SW 1271 (cell line): Measurements from ENCODE around the gene CAMK2B.

Experiments
- DNase-seq, 2 experiments: peaks; one replicate each; lab custom pipeline; 2025; lab: John Stamatoyannopoulos, UW

The CAMK2B gene

DNA sequence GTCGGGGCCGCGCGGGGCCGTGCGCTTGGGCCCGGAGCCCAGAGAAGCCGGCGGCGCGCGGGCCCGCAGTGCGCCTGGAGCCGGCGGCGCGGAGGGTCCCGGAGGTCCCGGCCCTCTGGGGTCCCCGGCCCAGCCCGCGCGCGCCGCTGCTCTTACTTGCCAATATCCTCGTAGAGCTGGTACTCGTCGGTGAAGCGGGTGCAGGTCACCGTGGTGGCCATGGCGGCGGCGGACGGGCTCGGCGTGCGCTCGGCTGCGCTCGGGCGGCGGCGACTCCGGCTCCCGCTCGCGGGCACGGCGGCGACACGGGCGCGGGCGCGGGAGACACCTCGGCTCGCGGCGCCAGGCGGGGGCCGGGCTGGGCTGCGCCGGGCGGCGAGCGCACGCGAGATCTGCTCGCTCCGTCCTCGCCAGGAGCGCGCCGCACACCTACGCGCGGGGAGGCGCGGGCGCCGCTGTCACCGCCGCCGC lies at the start of gene CAMK2B:
TSS of gene CAMK2B (minus strand) at position 394 of the 471 bp plus-strand sequence. CDS start at position 221, 173 bp downstream.
- DNase-seq: no peak

DNA sequence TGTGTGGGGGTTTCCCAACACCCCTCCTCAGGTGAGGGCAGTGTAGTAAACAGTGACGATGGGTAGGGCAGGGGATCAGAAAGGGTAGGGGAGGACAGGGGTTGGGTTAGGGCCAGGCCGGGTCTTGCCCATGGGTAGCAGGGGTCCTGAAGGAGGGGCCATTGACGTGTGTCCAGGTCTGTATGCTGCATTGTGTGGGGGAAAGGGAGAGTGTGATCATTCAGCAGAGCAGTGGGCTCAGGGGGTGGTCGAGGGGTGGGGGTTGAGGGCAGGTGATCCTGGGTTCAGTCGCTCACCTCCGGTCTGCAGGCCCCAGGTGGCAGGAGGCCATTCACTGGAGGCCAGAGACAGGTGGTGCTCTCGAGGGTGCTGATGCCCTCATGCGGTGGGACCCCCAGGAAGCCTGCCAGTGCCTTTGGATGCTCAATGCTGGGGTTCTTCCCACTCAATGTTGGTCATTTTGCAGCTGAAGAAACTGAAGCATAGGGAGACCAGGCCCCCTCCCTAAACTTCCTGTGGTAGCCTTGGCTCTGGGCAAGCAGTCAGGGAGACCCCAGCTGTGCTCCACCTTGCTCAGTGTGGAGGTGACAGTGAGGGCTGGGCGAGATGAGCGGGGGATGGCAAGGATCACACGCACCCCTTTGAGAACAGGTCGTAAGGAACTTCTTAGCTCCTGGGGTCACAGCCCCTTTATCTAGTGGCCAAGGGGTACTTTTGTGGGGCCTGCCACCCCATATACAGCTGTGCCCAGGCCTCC lies 48.8 kb upstream of the CAMK2B start:
- DNase-seq: no peak

DNA sequence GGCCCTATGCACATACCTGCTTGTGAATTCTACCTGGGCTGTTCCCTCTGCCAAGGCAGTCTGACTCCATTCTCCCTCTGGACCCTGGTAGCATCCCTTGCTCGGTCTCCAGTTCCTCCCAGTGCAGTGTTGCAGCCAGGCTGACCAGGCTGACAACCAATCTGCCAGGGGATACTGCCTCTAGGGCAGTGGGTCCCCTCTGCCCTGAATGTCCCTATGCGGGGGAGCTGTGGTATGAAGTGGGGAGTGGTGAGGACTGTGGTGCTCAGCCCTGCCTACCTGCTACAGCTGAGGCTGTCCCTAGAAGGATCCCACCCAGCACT lies 48.0 kb upstream of the CAMK2B start:
- no peak for DNase-seq

DNA sequence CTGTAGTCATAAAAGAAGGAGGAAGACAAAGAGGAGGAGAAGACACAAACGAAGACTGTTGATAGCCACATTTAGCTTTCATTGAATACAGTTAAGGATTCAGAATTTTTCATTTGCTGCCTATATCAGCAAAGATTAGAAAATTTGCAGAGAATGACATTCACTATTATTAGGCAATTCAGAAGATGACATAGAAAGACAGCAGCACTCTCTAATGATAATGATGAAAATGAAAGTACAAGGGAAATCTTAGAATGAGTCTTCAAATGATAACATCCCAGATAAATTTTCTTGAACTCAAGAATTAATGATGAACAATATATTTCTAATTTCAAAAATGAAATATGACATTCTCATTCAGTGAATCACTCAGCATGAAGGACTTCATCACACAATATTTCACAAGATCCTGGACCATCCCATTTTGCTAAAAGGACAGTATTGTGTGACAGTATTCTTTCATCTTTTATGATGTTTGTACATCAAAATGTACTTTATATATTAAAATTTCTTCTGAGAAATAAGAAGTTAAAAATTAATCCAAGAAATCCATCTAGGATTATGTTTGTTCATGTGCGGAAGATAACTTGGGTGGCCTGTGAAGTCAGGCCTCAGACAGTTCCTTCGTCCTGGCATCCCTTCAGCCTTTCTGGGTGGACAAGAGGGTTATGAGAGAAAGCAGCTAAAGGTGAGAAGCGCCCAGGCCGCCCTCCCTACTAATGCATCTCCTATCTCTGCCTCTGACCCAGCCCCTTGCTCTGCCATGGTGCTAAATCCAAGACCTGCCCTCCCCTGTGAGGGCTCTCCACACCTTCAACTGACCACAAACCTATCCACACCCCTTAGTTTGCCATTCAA lies 47.4 kb upstream of the CAMK2B start:
- DNase-seq: no peak

DNA sequence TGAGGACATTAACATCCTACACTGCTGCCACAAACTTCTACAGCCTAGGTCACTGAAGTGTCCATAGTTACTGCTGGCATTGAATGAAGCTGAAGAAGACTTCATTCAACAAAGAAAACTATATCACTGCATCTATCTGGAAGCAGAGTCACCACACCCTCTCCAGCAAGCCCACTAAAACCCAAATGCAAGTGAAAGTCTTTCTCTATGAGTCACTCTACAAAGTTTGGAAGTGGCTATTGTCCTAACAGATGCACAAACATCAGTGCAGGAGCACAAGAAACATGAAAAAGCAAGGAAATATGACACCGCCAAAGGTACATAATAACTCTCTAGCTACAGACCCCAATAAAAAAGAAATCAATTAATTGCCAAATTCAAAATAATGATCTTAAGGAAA lies 43.5 kb upstream of the CAMK2B start:
- DNase-seq: no peak

DNA sequence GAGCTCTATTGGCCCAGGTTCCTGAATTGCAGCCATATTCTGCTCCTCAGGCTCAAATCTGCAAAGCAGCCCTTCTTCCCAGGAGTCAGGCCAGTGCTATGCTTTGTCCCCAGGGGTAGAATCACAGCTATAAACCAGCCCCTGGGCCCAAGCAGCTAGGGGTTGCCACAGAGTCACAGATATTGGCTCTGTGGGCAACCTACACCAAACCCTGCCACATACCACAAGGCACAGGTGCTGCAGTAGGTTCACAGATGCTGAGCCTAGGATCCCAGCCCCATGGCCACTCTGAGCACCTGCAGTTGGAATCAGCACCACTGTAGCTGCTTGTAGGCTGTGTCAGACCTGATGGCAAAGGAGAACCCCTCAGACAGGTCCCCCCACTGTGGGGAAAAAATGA lies 43.1 kb upstream of the CAMK2B start:
- DNase-seq: no peak

DNA sequence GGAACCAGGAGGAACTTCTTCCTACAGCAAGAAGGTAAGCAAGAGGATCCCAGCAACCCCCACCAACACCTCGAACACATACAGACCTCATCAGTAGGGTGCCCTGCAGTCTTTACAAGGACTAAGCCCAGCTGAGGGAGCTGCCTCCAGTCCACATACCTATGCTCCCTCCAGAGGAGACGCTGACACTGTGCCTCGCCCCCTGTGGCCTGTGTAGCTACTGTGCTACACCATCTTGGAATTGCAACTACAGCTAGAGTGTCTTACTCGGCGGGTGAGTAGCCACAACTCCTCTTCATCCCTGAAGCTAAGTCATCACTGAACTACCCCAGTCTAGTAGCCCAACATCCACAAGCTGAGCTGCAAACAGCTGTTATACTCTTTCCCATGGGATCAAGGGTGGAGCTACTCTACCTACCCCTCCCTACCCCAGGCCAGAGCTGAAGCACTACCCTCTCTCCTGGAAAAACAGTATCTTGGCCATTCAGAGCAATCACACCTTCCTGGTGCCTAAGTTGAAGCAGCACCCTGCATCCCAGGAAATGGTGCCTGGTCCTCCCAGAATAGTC lies 42.2 kb upstream of the CAMK2B start:
- no peak for DNase-seq

DNA sequence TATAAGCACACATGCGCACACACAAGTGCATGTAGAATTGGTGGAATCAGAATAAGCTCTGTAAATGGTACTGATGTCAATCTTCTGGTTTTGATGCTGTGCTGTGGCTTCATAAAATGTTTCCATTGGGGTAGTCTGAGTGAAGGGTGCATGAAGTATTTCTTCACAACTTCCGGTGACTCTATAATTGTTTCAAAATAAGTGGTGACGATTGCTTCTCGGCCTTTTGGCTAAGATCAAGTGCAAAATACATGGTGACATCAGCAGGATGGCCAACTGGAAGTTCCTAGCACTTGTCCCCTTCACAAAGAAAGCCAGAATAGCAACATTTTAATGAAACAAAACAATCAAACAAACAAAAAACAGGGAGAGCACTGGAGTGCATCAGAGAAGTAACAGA lies 41.6 kb upstream of the CAMK2B start:
- no peak for DNase-seq

DNA sequence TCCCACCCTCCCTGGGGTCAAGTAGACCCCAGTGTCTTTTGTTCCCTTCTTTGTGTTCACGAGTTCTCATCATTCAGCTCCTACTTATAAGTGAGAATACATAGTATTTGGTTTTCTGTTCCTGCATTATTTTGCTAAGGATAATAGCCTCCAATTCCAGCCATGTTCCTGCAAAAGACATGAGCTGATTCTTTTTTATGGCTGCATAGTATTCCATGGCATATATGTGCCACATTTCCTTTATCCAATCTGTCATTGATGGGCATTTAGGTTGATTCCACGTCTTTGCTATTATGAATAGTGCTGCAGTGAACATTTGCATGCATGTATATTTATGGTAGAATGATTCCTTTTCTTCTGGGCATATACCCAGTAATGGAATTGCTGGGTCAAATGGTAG lies 28.3 kb upstream of the CAMK2B start:
- DNase-seq: no peak

DNA sequence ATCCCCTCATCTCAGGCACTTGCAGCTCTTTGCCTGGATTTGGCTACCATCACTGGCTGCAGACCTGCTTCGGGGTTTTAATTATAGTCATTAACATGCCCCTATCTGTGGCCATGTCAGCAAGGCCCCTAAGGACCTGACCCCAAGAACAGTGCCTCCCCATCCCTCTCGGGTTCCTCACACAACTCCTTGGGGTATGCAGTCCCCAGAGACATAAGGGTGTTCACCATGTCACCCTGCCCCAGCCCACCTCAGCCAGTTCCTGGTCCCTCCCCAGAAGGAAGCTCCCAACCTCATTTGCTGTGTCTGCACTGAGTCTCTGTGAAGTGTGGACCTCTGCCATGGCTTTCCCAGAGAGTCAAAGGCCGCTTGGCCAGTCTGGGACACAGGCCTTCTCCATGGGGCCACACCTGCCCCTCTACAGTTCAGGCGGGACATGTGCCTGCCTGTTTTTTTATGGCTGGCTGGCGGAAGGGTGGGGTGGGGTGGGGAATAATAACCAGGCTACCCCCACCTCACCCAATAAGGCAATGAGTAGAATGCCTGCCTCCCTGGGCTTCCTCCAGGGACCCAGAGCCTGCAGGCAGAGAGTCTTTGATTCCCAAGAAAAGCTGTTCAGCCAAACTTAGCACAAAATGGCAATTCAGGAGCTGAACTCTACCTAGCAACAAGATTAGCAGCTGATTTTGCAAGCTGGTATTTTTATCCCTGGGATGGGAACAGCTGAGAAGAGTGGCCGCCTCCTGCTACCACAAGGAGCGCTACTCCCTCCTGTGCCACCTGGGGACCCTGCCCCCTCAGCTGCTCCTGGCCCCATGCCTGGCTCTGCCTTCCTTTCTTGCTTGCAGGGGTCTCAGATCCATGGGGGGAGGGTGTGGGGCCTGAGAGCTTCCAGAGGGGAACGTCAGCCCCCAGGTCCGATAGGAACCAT lies 23.7 kb upstream of the CAMK2B start:
- DNase-seq: no peak

DNA sequence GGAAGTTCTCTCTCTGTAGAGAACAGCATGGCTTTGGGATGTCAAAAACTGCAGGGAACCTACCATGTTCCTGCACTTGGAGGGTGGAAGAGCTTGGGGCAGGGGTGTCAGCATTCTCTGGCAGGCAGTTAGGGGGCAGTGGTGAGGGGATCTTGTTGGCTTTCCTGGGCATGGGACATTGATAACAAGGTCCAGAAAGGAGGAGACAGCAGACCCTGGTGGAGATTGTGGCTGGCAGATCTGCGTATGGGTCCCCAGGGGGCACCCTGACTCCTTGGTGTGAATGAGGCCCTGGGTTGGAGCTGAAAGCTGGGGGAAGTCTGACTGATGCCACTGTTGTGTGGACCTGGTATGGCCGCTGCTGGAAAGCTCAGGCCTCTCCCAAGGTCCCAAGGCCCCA lies 22.9 kb upstream of the CAMK2B start:
- DNase-seq: peak; percentile 30 to 36

DNA sequence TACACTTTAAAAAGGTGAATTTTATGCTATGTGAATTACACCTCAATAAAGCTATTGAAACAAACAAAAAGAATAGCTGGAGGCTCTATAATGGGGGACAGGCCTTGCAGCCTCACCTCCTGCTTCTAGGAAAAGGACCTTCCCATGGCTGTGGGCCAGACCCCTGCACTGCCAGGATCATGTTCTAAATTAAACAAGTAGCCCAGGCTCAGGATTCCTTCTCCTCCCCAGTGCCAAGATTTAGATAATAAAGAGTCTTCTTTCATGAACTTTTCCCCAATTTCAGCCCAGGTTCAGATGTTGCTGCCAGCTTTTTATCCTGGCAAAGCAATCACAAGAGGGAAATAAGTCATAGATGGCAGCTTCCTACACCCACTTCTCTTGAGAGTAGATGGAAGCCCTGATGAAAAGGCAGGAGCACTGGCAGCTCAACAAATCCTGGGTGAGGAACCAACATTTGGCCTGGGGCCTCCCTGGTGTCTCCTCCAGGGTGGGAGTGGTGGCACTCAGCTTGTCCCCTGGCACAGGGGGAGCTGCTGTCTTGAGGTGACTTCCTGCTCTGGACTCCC lies 22.2 kb upstream of the CAMK2B start:
- DNase-seq: no peak

DNA sequence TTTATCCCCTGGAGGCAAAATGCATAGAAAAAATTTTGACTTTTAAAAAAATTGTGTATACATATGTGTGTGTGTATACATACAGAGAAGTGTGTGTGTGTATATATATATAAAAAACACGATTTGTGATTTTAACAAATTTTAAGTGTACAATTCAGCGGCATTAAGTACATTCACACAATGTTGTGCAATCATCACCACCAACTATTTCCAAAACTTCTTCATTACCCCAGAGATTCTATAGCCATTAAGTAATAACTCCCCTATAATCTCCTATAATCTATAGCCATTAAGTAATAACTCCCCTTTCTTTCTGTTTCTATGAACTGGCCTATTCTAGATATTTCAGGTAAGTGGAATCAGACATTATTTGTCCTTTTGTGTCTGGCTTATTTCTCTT lies 20.7 kb upstream of the CAMK2B start:
- no peak for DNase-seq

DNA sequence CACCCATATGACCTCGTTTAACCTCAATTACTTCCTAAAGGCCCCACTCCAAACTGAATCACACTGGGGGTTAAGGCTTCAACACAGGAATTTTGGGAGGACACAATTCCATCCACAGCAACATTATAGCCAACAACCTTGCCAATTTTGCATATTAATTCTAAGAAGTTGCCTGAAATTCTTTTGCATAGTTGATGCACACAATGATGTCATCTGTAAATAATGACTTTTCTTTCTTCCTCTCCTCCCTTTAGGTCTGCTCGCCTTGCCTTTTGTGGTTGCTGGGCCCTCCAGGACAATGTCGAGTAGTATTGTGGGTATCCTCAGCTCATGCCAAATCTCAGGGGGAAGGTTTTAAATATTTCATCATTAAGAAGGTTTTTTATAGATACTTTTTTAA lies 16.0 kb upstream of the CAMK2B start:
- no peak for DNase-seq

DNA sequence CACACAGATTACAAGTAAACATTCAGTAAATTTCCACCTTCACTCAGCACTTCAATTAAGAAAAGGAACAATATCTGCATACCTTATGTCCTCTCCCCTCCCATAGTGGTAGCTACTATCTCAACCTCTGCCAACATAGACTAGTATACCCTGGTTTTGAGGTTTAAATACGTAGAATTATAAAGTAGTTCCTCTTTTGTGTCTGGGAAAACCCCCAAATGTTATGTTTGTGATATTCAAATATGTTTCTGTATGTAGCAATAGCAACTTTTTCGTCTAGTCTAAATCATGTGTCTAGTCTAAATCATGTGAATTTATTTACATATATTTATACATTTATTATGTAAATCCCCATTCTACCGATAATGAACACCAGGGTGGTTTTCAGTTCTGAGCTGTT lies 13.2 kb upstream of the CAMK2B start:
- DNase-seq: no peak

DNA sequence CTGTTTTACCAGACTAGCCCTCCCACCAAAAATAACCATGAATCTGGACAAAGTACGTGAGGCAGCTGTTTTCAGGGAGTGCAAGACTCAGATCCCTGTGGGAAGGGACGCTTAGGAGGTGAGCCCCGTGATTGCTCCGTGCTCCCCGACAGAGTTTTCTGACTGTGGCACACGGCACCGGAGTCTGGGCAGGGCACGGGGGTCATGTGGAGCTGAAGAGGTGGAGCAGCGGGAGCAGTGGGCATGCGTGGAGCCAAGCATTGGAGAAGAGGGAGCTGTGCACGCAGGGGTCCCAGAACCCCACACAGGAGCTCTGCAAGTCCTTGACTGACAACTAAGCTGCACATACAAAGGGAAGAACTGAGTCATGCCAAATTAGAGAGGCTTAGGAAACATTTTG lies 11.1 kb upstream of the CAMK2B start:
- no peak for DNase-seq

DNA sequence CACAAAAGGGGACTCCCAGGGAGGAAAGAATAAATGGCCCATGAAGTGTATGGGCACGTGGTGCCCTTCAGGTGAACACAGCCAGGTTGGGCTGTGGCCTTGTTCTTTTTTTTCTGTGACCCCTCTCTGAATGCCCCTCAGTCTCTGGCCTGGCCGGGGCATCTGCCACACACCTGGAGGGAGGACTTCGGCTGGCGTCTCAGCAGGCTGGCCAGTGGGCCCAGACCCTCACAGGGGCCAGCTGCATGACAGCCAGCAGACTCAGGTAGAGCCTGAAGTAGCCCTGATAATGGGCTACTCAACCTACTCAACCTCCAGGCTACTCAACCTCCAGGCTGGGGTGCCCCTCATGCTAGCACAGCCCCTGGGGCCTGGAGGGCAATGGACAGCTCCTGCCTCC lies 9.8 kb upstream of the CAMK2B start:
- no peak for DNase-seq

DNA sequence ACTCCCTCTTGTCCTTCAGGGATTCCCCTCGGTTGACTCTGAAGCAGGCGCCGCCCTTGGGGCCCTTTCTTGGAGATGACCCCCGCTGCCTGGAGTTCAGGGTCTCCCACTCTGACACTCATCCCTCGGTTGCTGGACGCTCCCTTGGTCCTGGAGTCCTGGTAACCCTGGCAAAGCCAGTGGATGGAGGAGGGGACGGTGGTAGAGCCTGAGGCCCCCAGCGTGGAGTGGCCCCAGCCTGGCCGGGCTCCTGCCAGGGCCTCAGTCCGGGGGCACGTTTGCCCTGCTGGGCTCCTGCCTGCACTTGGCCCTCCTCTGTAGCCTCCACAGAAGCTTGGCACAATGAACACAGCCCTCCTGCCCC lies 9.3 kb upstream of the CAMK2B start:
- no peak for DNase-seq

DNA sequence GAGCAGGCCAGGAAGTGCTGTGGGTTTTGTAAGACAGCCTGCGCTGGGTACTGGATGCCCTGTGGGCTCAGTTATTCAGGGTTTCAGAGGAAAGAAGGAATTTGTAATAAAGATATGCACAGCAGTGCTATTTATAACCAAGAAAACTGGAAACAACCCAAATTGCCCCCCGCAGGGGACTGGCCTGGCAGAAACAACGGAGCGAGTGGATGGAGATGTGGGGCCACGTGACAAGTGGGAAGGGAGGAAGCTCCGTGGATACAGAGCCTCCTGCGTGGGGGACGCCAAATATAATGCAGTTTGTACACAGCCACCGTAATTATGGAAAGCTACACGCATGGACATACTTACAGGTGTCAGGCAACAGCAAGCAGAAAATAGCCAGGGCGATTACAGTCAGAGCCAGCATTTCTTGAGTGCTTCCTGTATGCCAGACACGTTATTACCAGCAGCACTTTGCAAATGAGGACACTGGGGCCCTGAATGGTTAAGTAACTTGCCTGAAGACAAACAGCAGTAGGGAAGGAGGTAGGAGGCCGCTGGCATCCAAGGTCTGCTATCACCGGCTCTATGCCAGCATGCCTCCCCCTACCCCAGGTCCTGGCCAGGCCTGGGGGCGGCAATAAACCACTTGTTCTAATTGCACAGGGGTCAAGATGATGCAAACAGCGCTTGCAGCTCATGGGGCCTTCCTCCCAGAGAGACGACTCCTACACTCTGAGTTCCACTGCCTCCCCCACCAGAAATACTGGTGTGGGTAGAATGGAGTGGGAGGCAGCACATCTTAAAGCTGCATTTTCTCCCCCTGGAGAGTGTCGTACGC lies 8.7 kb upstream of the CAMK2B start:
- no peak for DNase-seq

DNA sequence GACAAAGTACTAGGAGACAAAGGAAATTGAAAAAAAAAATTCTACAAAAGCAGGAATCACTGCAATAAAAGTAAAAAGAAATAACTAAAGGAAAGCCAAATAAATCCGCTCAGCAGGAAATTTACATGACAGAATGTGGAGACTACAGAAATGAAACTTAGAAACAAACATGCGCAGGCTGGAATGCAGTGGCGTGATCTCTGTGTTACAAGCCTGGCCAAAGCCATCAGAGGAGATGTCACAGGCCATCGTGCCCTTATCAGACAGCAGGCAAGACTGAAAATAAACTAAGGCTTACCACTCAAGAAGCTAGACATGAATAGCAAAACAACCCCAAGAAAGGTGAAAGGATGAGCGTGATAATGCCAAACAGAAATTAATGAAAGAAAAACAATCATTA lies 6.3 kb upstream of the CAMK2B start:
- no peak for DNase-seq

DNA sequence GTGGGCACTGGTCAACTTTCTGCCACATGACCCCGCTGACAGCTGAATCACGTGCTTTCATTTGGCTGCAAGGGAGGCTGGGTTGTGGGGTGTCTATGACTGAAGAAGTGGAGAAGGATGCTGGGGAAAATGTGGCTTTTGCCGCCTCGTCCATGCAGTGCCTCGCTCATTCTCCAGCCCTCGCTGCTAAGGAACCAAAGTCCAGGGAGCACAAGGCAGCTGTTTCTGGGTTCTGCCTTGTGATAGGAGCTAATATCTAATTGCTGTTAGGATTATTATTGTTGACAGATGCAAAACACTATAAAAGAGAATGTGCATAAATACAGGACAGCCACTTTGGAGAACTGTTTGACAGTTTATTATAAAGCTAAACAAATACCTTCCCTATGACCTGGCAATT lies 4.9 kb upstream of the CAMK2B start:
- DNase-seq: no peak
